B cell (primary cell): ENCODE results near the gene JPH3. TPM values are rescaled to one million over a fixed set of nuclear protein-coding genes. Genes with fewer than 3 reads are reported as not detected.

Experiments
- ATAC-seq: fragments of 200-7000 bp; cut with Tn5 transposase; one replicate; pipeline ENCODE4 v1.10.0; 2021; ENCODE audit warnings: low read depth, mild to moderate bottlenecking, moderate number of reproducible peaks, moderate library complexity
- CTCF ChIA-PET: fragments of 350-600 bp; sonication (Branson Sonifier 250); formaldehyde crosslinking; loops from one replicate; lab custom pipeline; 2021; ENCODE audit warnings: antibody characterized with exemption, inconsistent platforms; lab: Charles Lee
- POLR2A ChIA-PET: fragments of 350-600 bp; sonication (Branson Sonifier 250); formaldehyde crosslinking; loops from one replicate; lab custom pipeline; 2021; ENCODE audit warnings: antibody characterized with exemption; lab: Charles Lee
- DNase-seq: peaks from one replicate; pipeline ENCODE4 v3.0.0; 2013
- H2AFZ ChIP-seq: 2 replicates; pipeline ENCODE4 v1.6.1; 2012; ENCODE audit warnings: mild to moderate bottlenecking, low read depth, low read length; ENCODE audit not compliant: insufficient read depth, poor library complexity, severe bottlenecking
- H3K27ac ChIP-seq, 2 donors: 1 replicate in 1 of 2; 2 replicates in 1 of 2; pipeline ENCODE4 v1.5.1; 2012 to 2013; ENCODE audit warnings: low read length in 2 of 2, mild to moderate bottlenecking in 2 of 2, moderate library complexity in 1 of 2
- H3K27me3 ChIP-seq, 4 experiments: fragments of 200-600 bp in 1 of 4; sonication (generic) in 1 of 4; replicated peaks in 1 of 4; 1 replicate in 2 of 4; 2 replicates in 2 of 4; pipeline versions ENCODE4 v1.6.1 to v1.7.0; 2013 to 2016; ENCODE audit warnings: low read length in 3 of 4, mild to moderate bottlenecking in 2 of 4, mixed read lengths in 1 of 4, moderate library complexity in 1 of 4; ENCODE audit not compliant: insufficient read depth in 4 of 4, control insufficient read depth in 3 of 4; ENCODE audit errors: control extremely low read depth in 1 of 4
- H3K36me3 ChIP-seq, 2 experiments: replicated peaks in 1 of 2; 1 replicate in 1 of 2; 2 replicates in 1 of 2; pipeline versions ENCODE4 v1.6.1 to v1.7.1; 2013; ENCODE audit warnings: low read length in 1 of 2; ENCODE audit not compliant: insufficient read depth in 2 of 2, control insufficient read depth in 1 of 2; ENCODE audit errors: control extremely low read depth in 1 of 2, extremely low read depth in 1 of 2
- H3K4me1 ChIP-seq, 2 donors: fragments of 200-600 bp in 1 of 2; sonication (generic) in 1 of 2; 1 replicate in 1 of 2; 2 replicates in 1 of 2; pipeline versions ENCODE4 v1.5.1 to v1.6.1; 2013 to 2017; ENCODE audit warnings: low read length in 2 of 2; ENCODE audit not compliant: control insufficient read depth in 2 of 2, insufficient read depth in 2 of 2
- H3K4me2 ChIP-seq: replicated peaks from 2 replicates; pipeline ENCODE3; 2012; ENCODE audit warnings: mild to moderate bottlenecking, low read depth, low read length; ENCODE audit not compliant: poor library complexity, severe bottlenecking
- H3K4me3 ChIP-seq, 5 experiments: fragments of 200-600 bp in 1 of 5; sonication (generic) in 1 of 5; 1 replicate in 3 of 5; 2 replicates in 2 of 5; pipeline versions ENCODE4 v1.5.1 to v1.7.0; 2011 to 2016; ENCODE audit warnings: low read length in 4 of 5, mild to moderate bottlenecking in 4 of 5, low read depth in 2 of 5, control low read depth in 1 of 5, moderate library complexity in 1 of 5; ENCODE audit not compliant: insufficient read depth in 1 of 5; ENCODE audit errors: control extremely low read depth in 1 of 5, extremely low read depth in 1 of 5
- H3K79me2 ChIP-seq: fragments of 200-600 bp; sonication (generic); one replicate; pipeline ENCODE4 v1.6.0; 2016; ENCODE audit warnings: low read length; ENCODE audit not compliant: control insufficient read depth, insufficient read depth
- H3K9ac ChIP-seq: fragments of 200-600 bp; sonication (generic); 2 replicates; pipeline ENCODE4 v1.6.1; 2017; ENCODE audit warnings: mild to moderate bottlenecking, low read length, moderate library complexity
- H3K9me3 ChIP-seq, 3 donors: one replicate each; pipeline versions ENCODE4 v1.6.1 to v1.7.1; 2013; ENCODE audit warnings: low read length in 2 of 3; ENCODE audit not compliant: control insufficient read depth in 2 of 3, insufficient read depth in 1 of 3; ENCODE audit errors: control extremely low read depth in 1 of 3
- H4K20me1 ChIP-seq: 2 replicates; pipeline ENCODE4 v1.6.0; 2012; ENCODE audit warnings: mild to moderate bottlenecking, low read length; ENCODE audit not compliant: insufficient read depth, control insufficient read depth, poor library complexity, severe bottlenecking
- H3K27ac Mint-ChIP-seq: one replicate; pipeline ENCODE4 v1.8.0; 2021; ENCODE audit warnings: mixed read lengths
- H3K27me3 Mint-ChIP-seq: one replicate; pipeline ENCODE4 v1.8.0; 2021; ENCODE audit warnings: mixed read lengths
- H3K4me1 Mint-ChIP-seq: one replicate; pipeline ENCODE4 v1.8.0; 2021; ENCODE audit warnings: mixed read lengths
- H3K4me3 Mint-ChIP-seq: one replicate; pipeline ENCODE4 v1.8.0; 2021; ENCODE audit warnings: mixed read lengths
- H3K9me3 Mint-ChIP-seq: one replicate; pipeline ENCODE4 v1.8.0; 2022; ENCODE audit warnings: mixed read lengths; ENCODE audit not compliant: insufficient read depth
- CTCF ChIP-seq: fragments of 200-600 bp; IDR thresholded peaks from one replicate; pipeline ENCODE4 v1.8.0; 2022; ENCODE audit warnings: antibody characterized with exemption, mild to moderate bottlenecking
- EZH2 ChIP-seq: IDR thresholded peaks from 2 replicates; pipeline ENCODE4 v1.6.1; 2012; ENCODE audit warnings: borderline replicate concordance, low read depth, mild to moderate bottlenecking, moderate library complexity, low read length; ENCODE audit not compliant: insufficient read depth, poor library complexity, severe bottlenecking
- WGBS: methylation state at CpG from one replicate; pipeline ENCODE4 v1.1.5; 2013; ENCODE audit warnings: missing lambda C conversion rate; ENCODE audit not compliant: insufficient coverage; 5-methylcytosine and 5-hydroxymethylcytosine counted together
- intact Hi-C: fragments of 100-400 bp; cut with micrococcal nuclease; formaldehyde crosslinking; loops from one replicate; pipeline ENCODE4 v1.10.0; 2022
- polyA plus RNA-seq: library from polyadenylated mRNA; depleted of rRNA; stranded (reverse); fragments of >200 nt; gene quantifications from 2 replicates; pipeline ENCODE4 v1.2.3, GENCODE V29; 2012
- total RNA-seq, 2 donors: library from RNA; stranded (reverse); fragments of 120-200 nt in 1 of 2; gene quantifications; 1 replicate in 1 of 2; 2 replicates in 1 of 2; pipeline versions ENCODE4 v1.2.3 to v1.2.4, GENCODE V29; 2013 to 2022

Gene JPH3
- total and polyA plus RNA-seq, 2 donors (not counting 1 experiment from before 2014, with no cell fraction given), result not detected

GRCh38 chr16:87694441-87695125 is 92.3 kb downstream of the JPH3 start:
- intact Hi-C loops, result no loop called here
- no peaks in the 10 kb centered on the region for H3K27me3 Mint-ChIP-seq
- ChIA-PET CTCF (interaction anchor here (0.7 kb wide), 1 partner anchor 10 kb away, joined by 3 read pairs; no protein-coding TSS in a partner anchor), POLR2A (no interaction called here)
- Histone ChIP-seq H3K4me2 (no peak overlapping the region), H3K36me3 (peaks cover 0 to 5% of the 10 kb centered on the region in 2 experiments), H3K27me3 (no peaks in the 10 kb centered on the region), H3K9me3 (no peaks in the 10 kb centered on the region), H2AFZ (no peak overlapping the region), H3K9ac (no peak overlapping the region), H3K4me1 (peaks cover 11 to 22% of the 10 kb centered on the region in 2 donors), H3K27ac (no peak overlapping the region), H3K4me3 (no peak overlapping the region), H3K79me2 (no peaks in the 10 kb centered on the region), H4K20me1 (no peaks in the 10 kb centered on the region)
- no peak for TF ChIP-seq CTCF
- TF ChIP-seq EZH2, result no peak
- no peak overlapping the region for H3K4me3 Mint-ChIP-seq
- DNase-seq (no peak), ATAC-seq (no peak)
- no peak overlapping the region for H3K27ac Mint-ChIP-seq
- 99% methylated on average over 19 of the region's 20 CpGs for WGBS
- H3K4me1 Mint-ChIP-seq, result peaks cover 16% of the 10 kb centered on the region
- H3K9me3 Mint-ChIP-seq, result no peaks in the 10 kb centered on the region

- no peaks in the 10 kb centered on the region for H3K79me2 ChIP-seq
- no peak overlapping the region for H3K4me3 Mint-ChIP-seq
- H3K27me3 Mint-ChIP-seq, result no peaks in the 10 kb centered on the region
- no peaks in the 10 kb centered on the region for H3K9me3 Mint-ChIP-seq
- no peak overlapping the region for H3K4me3 ChIP-seq
- H3K4me2 ChIP-seq, result no peak overlapping the region
- H3K9me3 ChIP-seq, result no peaks in the 10 kb centered on the region
- DNase-seq (no peak), ATAC-seq (no peak)
- no peak for TF ChIP-seq CTCF
- TF ChIP-seq EZH2, result no peak
- WGBS, result 98% methylated on average over 12 of the region's 12 CpGs
- H2AFZ ChIP-seq, result no peak overlapping the region
- H3K27ac Mint-ChIP-seq, result no peak overlapping the region
- ChIA-PET POLR2A (no interaction called here), CTCF (no interaction called here)
- no peaks in the 10 kb centered on the region for H4K20me1 ChIP-seq
- peaks cover 11 to 31% of the 10 kb centered on the region in 2 donors for H3K4me1 ChIP-seq
- H3K36me3 ChIP-seq, result peaks cover 0 to 5% of the 10 kb centered on the region in 2 experiments
- H3K27me3 ChIP-seq, result no peaks in the 10 kb centered on the region
- H3K27ac ChIP-seq, result no peak overlapping the region
- H3K4me1 Mint-ChIP-seq, result peaks cover 22% of the 10 kb centered on the region
- no peak overlapping the region for H3K9ac ChIP-seq
- intact Hi-C loops, result no loop called here
These were observed 93.2 kb downstream of the JPH3 start for GRCh38 chr16:87695534-87695933.
